ENCODE results near the gene MED16. TPM values are rescaled to one million over a fixed set of nuclear protein-coding genes. Genes with fewer than 3 reads are reported as not detected.

Gene MED16
- total RNA-seq, 1 donor from 2014 or later = 41.4 TPM

GRCh38 chr19:889662-890295 lies 3.2 kb downstream of the MED16 start:
- Mint-ChIP-seq H3K27me3 (ENCODE audit: low read depth, unreplicated experiment) (no peaks in the 10 kb centered on the region), H3K36me3 (ENCODE audit: low read depth, unreplicated experiment) (peaks cover 11% of the 10 kb centered on the region), H3K4me1 (ENCODE audit: low read depth, unreplicated experiment) (no peaks in the 10 kb centered on the region), H3K4me3 (ENCODE audit: unreplicated experiment) (no peak overlapping the region), H3K27ac (ENCODE audit: unreplicated experiment) (no peak overlapping the region), H3K9me3 (ENCODE audit: unreplicated experiment) (no peaks in the 10 kb centered on the region)
- no peaks in the 10 kb centered on the region for H3K4me1 ChIP-seq (ENCODE audit: insufficient read depth, low read length)
- H3K9me3 ChIP-seq (ENCODE audit: insufficient read depth, low read depth, low read length) = no peaks in the 10 kb centered on the region
- H3K79me2 ChIP-seq (ENCODE audit: insufficient read depth, low read length) = peaks cover 23% of the 10 kb centered on the region
- no peaks in the 10 kb centered on the region for H3K27me3 ChIP-seq (ENCODE audit: insufficient read depth, low read length)
- no peaks in the 10 kb centered on the region for H3K36me3 ChIP-seq (ENCODE audit: insufficient read depth, low read length)
- H3K4me3 ChIP-seq (ENCODE audit: insufficient read depth, low read depth, low read length) = no peak overlapping the region
- H3K4me2 ChIP-seq (ENCODE audit: low read length) = no peak overlapping the region
- DNase-seq (ENCODE audit: low read depth) = no peak
- TF ChIP-seq EZH2 (IDR thresholded peaks at IDR 0.05; ENCODE audit: insufficient read depth, low read length) (no peak), CTCF (IDR thresholded peaks at IDR 0.05; ENCODE audit: insufficient read depth, low read depth, low read length) (no peak)
- no peak overlapping the region for H3K9ac ChIP-seq (ENCODE audit: low read length)
- no peaks in the 10 kb centered on the region for H4K20me1 ChIP-seq (ENCODE audit: insufficient read depth, low read length)
- no peak for FAIRE-seq
- H2AFZ ChIP-seq (ENCODE audit: low read depth, low read length) = no peak overlapping the region
- H3K27ac ChIP-seq (ENCODE audit: low read depth, low read length) = no peak overlapping the region

GRCh38 chr19:888581-889385 lies 4.2 kb downstream of the MED16 start:
- TF ChIP-seq CTCF (IDR thresholded peaks at IDR 0.05; ENCODE audit: insufficient read depth, low read depth, low read length) (no peak), EZH2 (IDR thresholded peaks at IDR 0.05; ENCODE audit: insufficient read depth, low read length) (no peak)
- Mint-ChIP-seq H3K27ac (ENCODE audit: unreplicated experiment) (no peak overlapping the region), H3K4me1 (ENCODE audit: low read depth, unreplicated experiment) (no peaks in the 10 kb centered on the region), H3K36me3 (ENCODE audit: low read depth, unreplicated experiment) (peaks cover 11% of the 10 kb centered on the region), H3K4me3 (ENCODE audit: unreplicated experiment) (no peak overlapping the region), H3K9me3 (ENCODE audit: unreplicated experiment) (no peaks in the 10 kb centered on the region), H3K27me3 (ENCODE audit: low read depth, unreplicated experiment) (no peaks in the 10 kb centered on the region)
- no peaks in the 10 kb centered on the region for H4K20me1 ChIP-seq (ENCODE audit: insufficient read depth, low read length)
- H3K4me1 ChIP-seq (ENCODE audit: insufficient read depth, low read length) = no peaks in the 10 kb centered on the region
- no peak overlapping the region for H2AFZ ChIP-seq (ENCODE audit: low read depth, low read length)
- H3K9me3 ChIP-seq (ENCODE audit: insufficient read depth, low read depth, low read length) = no peaks in the 10 kb centered on the region
- no peak for FAIRE-seq
- no peak overlapping the region for H3K9ac ChIP-seq (ENCODE audit: low read length)
- no peak for DNase-seq (ENCODE audit: low read depth)
- peaks cover 23% of the 10 kb centered on the region for H3K79me2 ChIP-seq (ENCODE audit: insufficient read depth, low read length)
- no peak overlapping the region for H3K4me3 ChIP-seq (ENCODE audit: insufficient read depth, low read depth, low read length)
- no peaks in the 10 kb centered on the region for H3K36me3 ChIP-seq (ENCODE audit: insufficient read depth, low read length)
- H3K27ac ChIP-seq (ENCODE audit: low read depth, low read length) = no peak overlapping the region
- no peaks in the 10 kb centered on the region for H3K27me3 ChIP-seq (ENCODE audit: insufficient read depth, low read length)
- H3K4me2 ChIP-seq (ENCODE audit: low read length) = no peak overlapping the region

GRCh38 chr19:887599-887998 lies 5.4 kb downstream of the MED16 start:
- Mint-ChIP-seq H3K4me1 (ENCODE audit: low read depth, unreplicated experiment) (no peaks in the 10 kb centered on the region), H3K36me3 (ENCODE audit: low read depth, unreplicated experiment) (peaks cover 7% of the 10 kb centered on the region), H3K4me3 (ENCODE audit: unreplicated experiment) (no peak overlapping the region), H3K9me3 (ENCODE audit: unreplicated experiment) (no peaks in the 10 kb centered on the region), H3K27ac (ENCODE audit: unreplicated experiment) (no peak overlapping the region), H3K27me3 (ENCODE audit: low read depth, unreplicated experiment) (no peaks in the 10 kb centered on the region)
- no peak for DNase-seq (ENCODE audit: low read depth)
- H3K4me2 ChIP-seq (ENCODE audit: low read length) = no peak overlapping the region
- H3K9me3 ChIP-seq (ENCODE audit: insufficient read depth, low read depth, low read length) = no peaks in the 10 kb centered on the region
- H3K9ac ChIP-seq (ENCODE audit: low read length) = no peak overlapping the region
- no peak for FAIRE-seq
- H4K20me1 ChIP-seq (ENCODE audit: insufficient read depth, low read length) = peaks cover 2% of the 10 kb centered on the region
- H2AFZ ChIP-seq (ENCODE audit: low read depth, low read length) = no peak overlapping the region
- no peak overlapping the region for H3K27ac ChIP-seq (ENCODE audit: low read depth, low read length)
- H3K36me3 ChIP-seq (ENCODE audit: insufficient read depth, low read length) = peaks cover 2% of the 10 kb centered on the region
- TF ChIP-seq EZH2 (IDR thresholded peaks at IDR 0.05; ENCODE audit: insufficient read depth, low read length) (no peak), CTCF (IDR thresholded peaks at IDR 0.05; ENCODE audit: insufficient read depth, low read depth, low read length) (no peak)
- H3K4me1 ChIP-seq (ENCODE audit: insufficient read depth, low read length) = no peaks in the 10 kb centered on the region
- no peak overlapping the region for H3K4me3 ChIP-seq (ENCODE audit: insufficient read depth, low read depth, low read length)
- no peaks in the 10 kb centered on the region for H3K27me3 ChIP-seq (ENCODE audit: insufficient read depth, low read length)
- H3K79me2 ChIP-seq (ENCODE audit: insufficient read depth, low read length) = peaks cover 23% of the 10 kb centered on the region

All from astrocyte (in vitro differentiated cells and primary cell).